ENCODE data around the gene ATG9B. TPM values are rescaled to one million over a fixed set of nuclear protein-coding genes. Genes with fewer than 3 reads are reported as not detected.

ATG9B gene
- total and polyA plus RNA-seq, 9 of the 15 experiments (the other 6 are each of a cell fraction or from before 2014, with no cell fraction given): 0.29 to 8.0 (median 2.1) TPM

DNA sequence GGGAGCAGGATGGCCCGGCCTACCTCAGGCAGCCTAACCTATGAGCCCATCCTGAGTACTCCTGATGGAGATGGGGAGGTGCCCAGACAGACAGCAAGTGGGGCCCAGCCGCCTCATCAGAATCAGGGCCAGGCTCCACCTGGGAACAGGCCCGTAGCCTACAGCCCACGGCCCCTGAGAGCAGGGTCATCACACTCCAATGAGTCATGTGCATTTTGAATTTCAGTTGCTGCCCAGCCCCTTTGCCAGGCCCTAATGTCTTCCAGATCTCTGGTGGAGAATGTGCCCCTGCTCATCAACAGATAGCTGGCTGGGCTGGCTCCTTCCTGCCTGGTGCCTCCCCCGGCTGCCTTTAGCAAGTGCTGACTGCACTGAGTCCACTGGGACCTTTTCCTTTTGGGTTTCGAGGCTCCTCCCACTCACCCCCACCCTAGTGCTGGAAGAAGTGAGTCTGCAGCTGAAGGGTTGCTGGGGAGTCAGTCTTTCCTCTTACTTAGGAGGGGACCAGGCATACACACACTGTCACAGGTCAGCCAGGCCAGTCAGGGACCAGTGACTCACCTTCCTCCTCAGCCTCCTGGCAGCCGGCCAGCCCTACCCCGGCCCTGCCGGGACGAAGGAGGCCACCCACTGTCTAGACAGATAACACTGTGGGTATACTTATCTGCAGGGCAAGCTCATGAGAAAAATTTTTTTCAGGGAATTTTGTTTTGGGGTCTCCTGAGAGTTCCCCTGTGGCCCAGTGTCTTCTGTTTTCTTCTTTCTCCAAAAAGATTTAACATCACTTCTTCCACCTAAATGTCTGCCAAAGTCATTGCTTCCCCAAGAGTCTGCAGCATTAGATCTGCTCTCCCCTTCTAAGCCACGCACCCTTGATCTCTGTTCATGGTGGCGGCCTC, 14.9 kb upstream of the ATG9B start (continued):
- TF ChIP-seq DIDO1 (tag; IDR thresholded peaks at IDR 0.05; ENCODE audit: low read depth) (no peak), RUNX1 (IDR thresholded peaks at IDR 0.05; ENCODE audit: low read depth) (peak; percentile 37; the same call in 1 of the 2 replicates), BHLHE40 (IDR thresholded peaks at IDR 0.05; ENCODE audit: low read length) (peak; percentile 46; the same call in 1 of the 2 replicates), TAL1 (IDR thresholded peaks at IDR 0.05) (peak; percentile 89), YBX1 (IDR thresholded peaks at IDR 0.05) (no peak), NONO (IDR thresholded peaks at IDR 0.05; ENCODE audit: low read depth in 2 of 2, low read length in 1 of 2) (peak in 1 of 2 experiments; percentile 18; a peak in 1 of 4 replicates), RBBP5 (IDR thresholded peaks at IDR 0.05; ENCODE audit: borderline replicate concordance, insufficient read depth, low read length, poor library complexity, severe bottlenecking) (peak; percentile 43), ZBED1 (IDR thresholded peaks at IDR 0.05) (peak; percentile 81; the same call in 1 of the 2 replicates), POLR2AphosphoS5 (IDR thresholded peaks at IDR 0.05; ENCODE audit: control insufficient read depth, insufficient read depth, low read depth, low read length) (peak; percentile 96), SRSF1 (IDR thresholded peaks at IDR 0.05; ENCODE audit: low read depth, low read length) (no peak), NBN (IDR thresholded peaks at IDR 0.05; ENCODE audit: low read depth) (peak; percentile 95), OTX1 (CRISPR knock-in tag; IDR thresholded peaks at IDR 0.05) (no peak), L3MBTL2 (IDR thresholded peaks at IDR 0.05) (peak; percentile 59), SMARCA5 (IDR thresholded peaks at IDR 0.05) (0 out of 2 replicates have a peak, but pooled peaks have one; percentile 44), PCBP1 (IDR thresholded peaks at IDR 0.05; ENCODE audit: low read depth, low read length, poor library complexity, severe bottlenecking) (no peak), TCF7 (IDR thresholded peaks at IDR 0.05; ENCODE audit: borderline replicate concordance) (peak; percentile 78; the same call in 1 of the 2 replicates), ZNF584 (CRISPR knock-in tag; IDR thresholded peaks at IDR 0.05; ENCODE audit: low read depth) (peak; percentile 55; the same call in 1 of the 2 replicates), MEIS2 (IDR thresholded peaks at IDR 0.05; ENCODE audit: partially characterized antibody) (peak; percentile 67)
- TF ChIP-seq, protein P1, sequence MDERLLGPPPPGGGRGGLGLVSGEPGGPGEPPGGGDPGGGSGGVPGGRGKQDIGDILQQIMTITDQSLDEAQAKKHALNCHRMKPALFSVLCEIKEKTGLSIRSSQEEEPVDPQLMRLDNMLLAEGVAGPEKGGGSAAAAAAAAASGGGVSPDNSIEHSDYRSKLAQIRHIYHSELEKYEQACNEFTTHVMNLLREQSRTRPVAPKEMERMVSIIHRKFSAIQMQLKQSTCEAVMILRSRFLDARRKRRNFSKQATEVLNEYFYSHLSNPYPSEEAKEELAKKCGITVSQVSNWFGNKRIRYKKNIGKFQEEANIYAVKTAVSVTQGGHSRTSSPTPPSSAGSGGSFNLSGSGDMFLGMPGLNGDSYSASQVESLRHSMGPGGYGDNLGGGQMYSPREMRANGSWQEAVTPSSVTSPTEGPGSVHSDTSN (CRISPR knock-in tag; IDR thresholded peaks at IDR 0.05; ENCODE audit: low read depth): no peak
- TF ChIP-seq, protein P1 (tag; conservative IDR thresholded peaks at IDR 0.05; ENCODE audit: low read depth): no peak
- TF ChIP-seq, protein P2, sequence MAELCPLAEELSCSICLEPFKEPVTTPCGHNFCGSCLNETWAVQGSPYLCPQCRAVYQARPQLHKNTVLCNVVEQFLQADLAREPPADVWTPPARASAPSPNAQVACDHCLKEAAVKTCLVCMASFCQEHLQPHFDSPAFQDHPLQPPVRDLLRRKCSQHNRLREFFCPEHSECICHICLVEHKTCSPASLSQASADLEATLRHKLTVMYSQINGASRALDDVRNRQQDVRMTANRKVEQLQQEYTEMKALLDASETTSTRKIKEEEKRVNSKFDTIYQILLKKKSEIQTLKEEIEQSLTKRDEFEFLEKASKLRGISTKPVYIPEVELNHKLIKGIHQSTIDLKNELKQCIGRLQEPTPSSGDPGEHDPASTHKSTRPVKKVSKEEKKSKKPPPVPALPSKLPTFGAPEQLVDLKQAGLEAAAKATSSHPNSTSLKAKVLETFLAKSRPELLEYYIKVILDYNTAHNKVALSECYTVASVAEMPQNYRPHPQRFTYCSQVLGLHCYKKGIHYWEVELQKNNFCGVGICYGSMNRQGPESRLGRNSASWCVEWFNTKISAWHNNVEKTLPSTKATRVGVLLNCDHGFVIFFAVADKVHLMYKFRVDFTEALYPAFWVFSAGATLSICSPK (IDR thresholded peaks at IDR 0.05; ENCODE audit: borderline replicate concordance): no peak
